IgD-negative memory B cell (primary cell): ENCODE data around the gene CNTN1. TPM values are rescaled to one million over a fixed set of nuclear protein-coding genes. Genes with fewer than 3 reads are reported as not detected.

ENCODE experiments used
- H3K27ac Mint-ChIP-seq, 3 donors: one replicate each; pipeline ENCODE4 v1.8.0; 2020 to 2022; ENCODE audit warnings: mild to moderate bottlenecking in 3 of 3, mixed read lengths in 3 of 3, moderate library complexity in 1 of 3
- H3K27me3 Mint-ChIP-seq: one replicate; pipeline ENCODE4 v1.8.0; 2021; ENCODE audit warnings: mixed read lengths
- H3K36me3 Mint-ChIP-seq: one replicate; pipeline ENCODE4 v1.8.0; 2020; ENCODE audit warnings: mild to moderate bottlenecking, mixed read lengths
- H3K4me1 Mint-ChIP-seq, 3 donors: one replicate each; pipeline ENCODE4 v1.8.0; 2020 to 2022; ENCODE audit warnings: mixed read lengths in 3 of 3, mild to moderate bottlenecking in 1 of 3
- H3K4me3 Mint-ChIP-seq, 4 donors: one replicate each; pipeline ENCODE4 v1.8.0; 2020 to 2022; ENCODE audit warnings: mild to moderate bottlenecking in 4 of 4, mixed read lengths in 4 of 4, moderate library complexity in 3 of 4
- H3K9me3 Mint-ChIP-seq, 3 donors: one replicate each; pipeline ENCODE4 v1.8.0; 2020 to 2021; ENCODE audit warnings: mixed read lengths in 3 of 3, mild to moderate bottlenecking in 1 of 3
- polyA plus RNA-seq: library from polyadenylated mRNA; unstranded; fragments of 300-500 nt; fragmentation: Illumina TruSeq; gene quantifications from one replicate; pipeline ENCODE4 v1.2.3, GENCODE V29; 2021

The CNTN1 gene
- polyA plus RNA-seq, 1 donor from 2014 or later: not detected

- H3K4me3 Mint-ChIP-seq: no peak overlapping the region
- no peaks in the 10 kb centered on the region for H3K4me1 Mint-ChIP-seq
- no peaks in the 10 kb centered on the region for H3K36me3 Mint-ChIP-seq
- no peaks in the 10 kb centered on the region for H3K27me3 Mint-ChIP-seq
- H3K9me3 Mint-ChIP-seq: peaks cover 0 to 2% (median 0%) of the 10 kb centered on the region in 3 donors
- no peak overlapping the region for H3K27ac Mint-ChIP-seq
Measured at GRCh38 chr12:41121374-41121773, 429.1 kb downstream of the CNTN1 start.
